HG03103 (cell line): ENCODE measurements around the gene LRRC8E.
"Not testable (repeated sequence)": the region's sequence is repeated elsewhere in the genome, so short reads cannot be mapped to it uniquely, and the experiment has no call there.

Source experiments
- ATAC-seq: cut with Tn5 transposase; IDR thresholded peaks from one replicate; pipeline ENCODE4 v1.9.1; 2021; ENCODE audit warnings: low read depth; ENCODE audit not compliant: unreplicated experiment

LRRC8E gene

GRCh38 chr19:7853770-7854128 is 34.6 kb upstream of the LRRC8E start:
- no peak for ATAC-seq

GRCh38 chr19:7855426-7856108 is 32.7 kb upstream of the LRRC8E start:
- no peak for ATAC-seq

DNA sequence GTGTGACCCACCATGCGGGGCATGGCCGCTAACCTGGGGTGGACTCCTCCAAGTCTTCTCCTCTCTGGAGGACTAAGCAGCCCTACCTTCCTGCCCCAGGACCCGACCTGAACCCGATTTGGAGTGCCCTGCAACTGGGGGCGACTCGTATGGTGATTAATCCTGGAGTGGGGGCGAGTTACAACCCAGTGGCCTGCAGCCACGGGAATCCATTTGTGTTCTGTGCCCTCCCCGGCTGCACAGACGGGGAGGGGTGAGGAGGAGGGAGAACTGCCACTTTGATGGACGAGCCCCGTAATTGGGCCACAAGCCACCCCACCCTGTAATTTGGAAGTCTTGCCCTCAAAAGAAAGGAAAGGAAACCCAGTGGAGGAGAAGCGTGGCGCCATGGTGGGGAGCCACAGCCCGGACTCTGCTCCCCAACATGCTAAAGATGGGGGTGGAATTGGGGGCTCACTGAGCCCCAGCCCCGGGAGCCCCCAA is 32.2 kb upstream of the LRRC8E start:
- ATAC-seq = no peak

- ATAC-seq = no peak
Observed at GRCh38 chr19:7856679-7857663, 31.3 kb upstream of the LRRC8E start.

GRCh38 chr19:7857727-7858108 is 30.6 kb upstream of the LRRC8E start:
- no peak for ATAC-seq

- ATAC-seq = no peak
Observed at GRCh38 chr19:7858109-7858770, 30.1 kb upstream of the LRRC8E start.

DNA sequence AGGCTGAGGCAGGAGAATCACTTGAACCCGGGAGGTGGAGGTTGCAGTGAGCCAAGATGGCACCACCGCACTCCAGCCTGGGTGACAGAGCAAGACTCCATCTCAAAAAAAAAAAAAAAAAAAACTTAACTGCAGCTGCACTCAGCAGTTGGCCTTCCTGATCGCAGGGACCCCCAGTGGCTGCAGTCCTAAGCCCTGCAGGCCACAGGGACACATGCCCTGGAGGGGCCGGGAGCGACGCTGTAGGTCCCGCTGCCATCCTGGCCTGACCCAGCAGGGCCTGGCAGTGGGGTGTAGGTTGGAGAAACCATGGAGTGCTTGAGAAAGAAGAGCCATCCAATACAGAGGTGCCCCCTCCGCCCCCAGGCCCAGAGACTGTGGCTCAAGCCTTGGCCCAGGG is 29.2 kb upstream of the LRRC8E start:
- not testable (repeated sequence) for ATAC-seq

DNA sequence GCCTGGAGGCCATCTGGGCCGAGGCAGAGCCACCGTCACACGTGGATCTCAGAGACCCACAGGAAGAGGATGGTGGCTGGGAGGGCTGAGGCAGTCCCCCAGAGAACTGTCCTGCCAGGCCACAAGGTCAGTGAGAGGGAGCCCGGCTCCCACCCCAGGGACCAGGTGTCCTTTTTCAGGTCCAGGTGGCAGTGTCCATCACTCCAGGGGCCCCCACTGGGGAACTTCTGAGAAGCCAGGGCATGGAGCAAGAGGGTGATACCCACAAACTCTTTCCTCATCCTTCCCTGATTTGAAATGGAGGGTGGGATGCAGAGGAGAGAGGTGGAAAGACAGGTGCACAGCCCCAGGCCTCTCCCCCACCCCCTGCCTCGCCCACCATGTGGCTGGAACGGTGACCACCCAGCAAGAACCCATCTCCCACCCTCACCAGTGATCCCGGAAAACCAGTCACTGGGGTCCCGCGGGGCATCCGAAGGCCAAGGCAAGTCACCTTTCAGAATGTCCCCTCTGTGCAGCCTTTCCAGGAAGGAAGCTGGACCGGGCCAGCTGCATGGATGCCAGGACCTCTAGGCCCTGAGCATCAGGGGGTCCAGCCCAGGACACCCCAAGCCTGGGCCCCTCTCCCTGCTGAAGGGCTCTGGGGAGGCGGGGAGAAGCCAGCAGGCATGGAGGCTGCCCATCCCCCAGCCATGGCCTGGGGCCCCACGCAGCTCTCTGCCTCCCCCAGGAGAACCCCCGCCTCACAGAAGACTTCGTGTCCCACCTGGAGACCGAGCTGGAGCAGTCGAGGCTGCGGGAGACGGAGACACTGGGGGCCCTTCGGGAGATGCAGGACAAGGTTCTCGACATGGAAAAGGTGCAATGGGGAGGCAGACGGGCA is 28.2 kb upstream of the LRRC8E start:
- ATAC-seq = no peak

GRCh38 chr19:7860714-7861618 is 27.3 kb upstream of the LRRC8E start:
- ATAC-seq = no peak

- no peak for ATAC-seq
Observed at GRCh38 chr19:7861619-7862412, 26.5 kb upstream of the LRRC8E start.

DNA sequence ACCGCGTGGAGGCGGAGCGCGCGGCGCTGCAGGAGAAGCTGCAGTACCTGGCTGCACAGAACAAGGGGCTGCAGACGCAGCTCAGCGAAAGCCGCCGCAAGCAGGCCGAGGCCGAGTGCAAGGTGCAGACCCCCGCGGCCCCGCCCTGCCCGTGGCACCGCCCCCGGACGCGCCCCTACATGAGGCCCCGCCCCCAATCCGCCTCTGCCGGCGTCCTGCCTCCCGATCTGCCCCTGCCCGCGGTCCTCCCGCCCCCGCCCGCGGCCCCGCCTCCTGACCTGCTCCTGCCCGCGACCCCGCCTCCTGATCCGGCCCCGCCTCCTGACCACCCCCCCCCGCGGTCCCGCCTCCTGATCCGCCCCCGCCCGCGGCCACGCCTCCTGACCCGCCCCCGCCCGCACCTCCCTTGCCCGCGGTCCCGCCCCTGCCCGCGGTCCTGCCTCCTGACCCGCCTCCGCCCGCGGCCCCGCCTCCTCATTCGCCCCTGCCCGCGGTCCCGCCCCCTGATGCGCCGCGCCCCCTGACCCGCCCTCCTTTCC is 25.8 kb upstream of the LRRC8E start:
- ATAC-seq = no peak

GRCh38 chr19:7863157-7863970 is 24.9 kb upstream of the LRRC8E start:
- no peak for ATAC-seq

- no peak for ATAC-seq
Observed at GRCh38 chr19:7863971-7864689, 24.2 kb upstream of the LRRC8E start.

DNA sequence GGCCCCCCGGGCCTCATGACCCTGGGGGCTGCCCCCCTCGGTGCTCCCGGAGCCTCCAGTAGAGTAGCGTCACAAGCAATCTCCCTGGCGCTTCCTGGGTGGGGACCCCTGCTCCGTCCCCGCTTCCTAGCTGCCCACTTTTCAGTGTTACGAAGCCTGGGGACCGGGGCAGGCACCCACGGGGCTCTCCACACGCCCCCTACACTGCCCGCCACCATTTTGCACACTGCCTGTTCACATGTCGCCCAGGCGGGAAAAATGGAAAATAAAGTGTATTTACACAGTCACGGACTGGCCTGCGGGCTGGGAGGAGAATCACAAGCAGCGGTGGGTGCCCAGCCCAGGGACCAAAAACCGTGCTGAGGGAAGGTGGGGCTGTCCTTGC is 23.6 kb upstream of the LRRC8E start:
- no peak for ATAC-seq

GRCh38 chr19:7865262-7865911 is 22.9 kb upstream of the LRRC8E start:
- ATAC-seq = no peak

DNA sequence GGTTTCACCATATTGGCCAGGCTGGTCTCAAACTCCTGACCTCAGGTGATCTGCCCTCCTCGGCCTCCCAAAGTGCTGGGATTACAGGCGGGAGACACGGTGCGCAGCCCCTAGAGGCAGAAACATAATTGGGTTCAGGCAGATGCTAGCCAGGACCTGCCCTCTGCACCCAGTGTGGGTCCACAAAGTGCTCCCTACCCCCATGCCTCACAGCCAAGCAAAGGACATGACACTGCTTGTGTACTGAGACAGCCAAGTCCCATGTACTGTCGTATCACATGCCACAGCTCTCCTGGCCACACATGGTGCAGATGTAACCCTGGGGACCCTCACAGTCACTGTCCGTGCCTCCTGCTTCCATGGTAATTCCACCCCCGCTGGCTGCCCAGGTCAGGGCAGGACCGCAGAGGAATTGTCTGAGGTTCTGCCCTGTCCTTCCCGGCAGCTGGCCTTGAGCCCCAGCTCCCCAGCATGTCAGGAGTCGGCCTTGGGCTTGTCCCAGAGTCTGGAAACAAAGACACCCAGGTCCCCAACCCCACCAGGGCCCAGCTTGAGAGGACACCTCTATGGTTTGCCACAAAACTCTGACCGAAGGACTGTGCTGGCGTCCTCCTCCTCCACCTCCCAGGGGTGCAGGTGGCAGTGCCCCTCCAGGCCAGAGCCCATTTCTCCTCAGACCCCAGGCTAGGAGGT is 21.8 kb upstream of the LRRC8E start:
- no peak for ATAC-seq
